ENCODE data around the gene IL4I1. TPM values are rescaled to one million over a fixed set of nuclear protein-coding genes. Genes with fewer than 3 reads are reported as not detected.

Gene IL4I1
- total and polyA plus RNA-seq, 12 donors, result 0.18 to 3.2 (median 1.2) TPM

DNA sequence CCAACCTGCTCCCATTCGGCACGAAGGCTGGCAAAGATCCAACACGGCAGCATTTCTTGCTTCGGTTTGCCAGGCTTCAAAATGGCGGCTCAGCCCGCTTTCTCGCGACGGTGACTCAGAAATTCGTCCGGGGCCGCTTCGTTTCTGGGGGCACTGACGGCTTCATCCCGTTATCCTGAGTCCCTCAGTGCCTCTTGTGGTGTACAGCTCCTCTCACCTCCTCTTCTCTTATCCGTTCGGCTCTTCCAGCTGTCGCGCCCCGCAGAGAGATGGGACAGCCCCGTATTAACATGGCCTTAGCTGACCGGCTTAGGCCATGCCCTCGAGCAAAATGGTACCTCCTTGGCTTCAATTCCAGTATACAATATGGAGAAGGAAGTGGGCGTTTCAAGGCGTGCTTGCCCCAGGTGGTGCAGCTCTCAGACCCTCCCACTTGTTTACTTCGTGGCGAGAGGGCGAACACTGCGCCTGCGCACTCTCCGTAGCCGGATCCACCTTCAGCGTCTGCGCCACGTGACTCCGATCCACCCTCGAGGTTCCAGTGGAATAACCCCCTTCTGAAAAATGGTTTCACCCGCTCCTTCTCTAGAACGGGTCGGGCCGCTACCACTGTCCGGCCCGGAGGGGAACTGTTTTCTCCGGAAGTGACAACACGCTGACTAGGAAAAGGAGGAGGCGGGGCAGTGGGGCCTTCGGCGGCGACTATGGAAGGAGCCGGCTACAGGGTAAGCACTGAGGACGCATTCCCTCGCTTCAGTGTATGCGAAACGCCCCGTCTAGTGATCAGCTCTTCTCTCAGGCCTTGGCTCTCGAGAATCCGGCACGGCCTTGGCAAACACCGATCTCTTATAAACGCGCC is 19.4 kb downstream of the IL4I1 start, which contains the start of the genes AKT1S1 and TBC1D17:
Gene AKT1S1, minus strand, starts transcription at position 336 of the 859 bp plus-strand sequence. CDS start 4,060 bp downstream, outside the sequence.
Gene TBC1D17, plus strand, starts transcription at position 683 of the 859 bp plus-strand sequence. Its CDS starts 22 bp downstream, at position 705.
- TF ChIP-seq, protein P1, sequence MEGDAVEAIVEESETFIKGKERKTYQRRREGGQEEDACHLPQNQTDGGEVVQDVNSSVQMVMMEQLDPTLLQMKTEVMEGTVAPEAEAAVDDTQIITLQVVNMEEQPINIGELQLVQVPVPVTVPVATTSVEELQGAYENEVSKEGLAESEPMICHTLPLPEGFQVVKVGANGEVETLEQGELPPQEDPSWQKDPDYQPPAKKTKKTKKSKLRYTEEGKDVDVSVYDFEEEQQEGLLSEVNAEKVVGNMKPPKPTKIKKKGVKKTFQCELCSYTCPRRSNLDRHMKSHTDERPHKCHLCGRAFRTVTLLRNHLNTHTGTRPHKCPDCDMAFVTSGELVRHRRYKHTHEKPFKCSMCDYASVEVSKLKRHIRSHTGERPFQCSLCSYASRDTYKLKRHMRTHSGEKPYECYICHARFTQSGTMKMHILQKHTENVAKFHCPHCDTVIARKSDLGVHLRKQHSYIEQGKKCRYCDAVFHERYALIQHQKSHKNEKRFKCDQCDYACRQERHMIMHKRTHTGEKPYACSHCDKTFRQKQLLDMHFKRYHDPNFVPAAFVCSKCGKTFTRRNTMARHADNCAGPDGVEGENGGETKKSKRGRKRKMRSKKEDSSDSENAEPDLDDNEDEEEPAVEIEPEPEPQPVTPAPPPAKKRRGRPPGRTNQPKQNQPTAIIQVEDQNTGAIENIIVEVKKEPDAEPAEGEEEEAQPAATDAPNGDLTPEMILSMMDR (IDR thresholded peaks at IDR 0.05), result no peak
- peak; percentile 88 to 91 for TF ChIP-seq POLR2A (IDR thresholded peaks at IDR 0.05)
- no peaks in the 10 kb centered on the region for H3K27me3 ChIP-seq
- peak within 1 kb of the TSS; percentile 92 to 99 (median 99) for H3K27ac ChIP-seq
- H3K4me1 ChIP-seq (replicated peaks in 1 of 2), result peaks cover 16 to 26% of the 10 kb centered on the region in 2 donors
- intact Hi-C loops (cut with DNase I), result no loop called here
- peak within 1 kb of the TSS; percentile 84 to 95 (median 90) for H3K4me3 ChIP-seq
- peak; percentile 98 to 100 (median 100) for DNase-seq
- peaks cover 0 to 35% of the 10 kb centered on the region in 2 donors for H3K36me3 ChIP-seq (replicated peaks in 1 of 2)
- WGBS, 4 donors, result 0% methylated on average over 24 to 61 of the region's 61 CpGs
- H3K9me3 ChIP-seq (replicated peaks in 1 of 3), result no peaks in the 10 kb centered on the region

DNA sequence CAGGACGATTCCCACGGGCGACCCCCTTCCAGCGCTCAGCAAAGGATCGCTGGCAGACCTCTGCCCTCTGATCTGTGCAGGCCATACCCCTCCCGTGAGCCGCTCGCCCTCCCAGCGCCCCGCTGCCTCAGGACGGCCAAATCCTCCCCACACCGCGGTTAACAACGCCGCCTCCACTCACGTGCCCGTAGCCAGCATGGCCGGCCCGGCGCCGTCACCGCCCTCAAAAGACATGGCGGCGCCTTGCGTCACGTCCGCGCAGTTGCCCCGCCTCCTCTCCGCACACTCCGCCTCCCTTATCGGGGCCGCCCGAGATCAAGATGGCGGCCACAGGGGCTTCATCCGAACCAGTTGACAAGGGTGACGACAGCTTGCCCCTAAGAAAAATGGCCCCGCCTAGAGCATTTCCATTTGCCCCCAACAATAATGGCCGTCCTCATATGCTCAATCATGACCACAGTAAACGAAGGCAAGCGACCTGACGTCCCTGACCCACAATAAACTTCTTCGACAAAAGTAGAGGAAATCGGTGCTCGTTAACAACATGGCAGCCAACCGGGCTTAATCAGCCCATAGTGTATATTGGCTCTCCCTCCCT is 20.2 kb downstream of the IL4I1 start:
- H3K27me3 ChIP-seq, result no peaks in the 10 kb centered on the region
- no peaks in the 10 kb centered on the region for H3K9me3 ChIP-seq (replicated peaks in 1 of 3)
- peak overlapping the region; percentile 84 to 99 (median 99) for H3K27ac ChIP-seq
- intact Hi-C loops (cut with DNase I), result no loop called here
- WGBS, 4 donors, result 0% methylated on average over 11 to 46 of the region's 46 CpGs
- peak overlapping the region; percentile 84 to 95 (median 90) for H3K4me3 ChIP-seq
- H3K36me3 ChIP-seq (replicated peaks in 1 of 2), result peaks cover 0 to 29% of the 10 kb centered on the region in 2 donors
- peaks cover 16 to 26% of the 10 kb centered on the region in 2 donors for H3K4me1 ChIP-seq (replicated peaks in 1 of 2)
- DNase-seq, result peak; percentile 97 to 99 (median 99)
- TF ChIP-seq POLR2A (IDR thresholded peaks at IDR 0.05), result peak in 1 of 2 donors; percentile 42
- TF ChIP-seq, protein P1 (IDR thresholded peaks at IDR 0.05), result no peak

- peaks cover 0 to 29% of the 10 kb centered on the region in 2 donors for H3K36me3 ChIP-seq (replicated peaks in 1 of 2)
- H3K9me3 ChIP-seq (replicated peaks in 1 of 3), result no peaks in the 10 kb centered on the region
- peak overlapping the region; percentile 84 to 99 (median 99) for H3K27ac ChIP-seq
- H3K4me1 ChIP-seq (replicated peaks in 1 of 2), result peaks cover 16 to 31% of the 10 kb centered on the region in 2 donors
- H3K27me3 ChIP-seq, result no peaks in the 10 kb centered on the region
- TF ChIP-seq POLR2A (IDR thresholded peaks at IDR 0.05), result no peak
- TF ChIP-seq, protein P1 (IDR thresholded peaks at IDR 0.05), result no peak
- H3K4me3 ChIP-seq, result peak overlapping the region; percentile 84 to 95 (median 90)
- DNase-seq, result peak; percentile 57 to 81 (median 67)
- intact Hi-C loops (cut with DNase I), result no loop called here
- WGBS, 4 donors, result 1 to 3% (median 1%) methylated on average over 21 to 28 of the region's 28 CpGs
Measured at GRCh38 chr19:49875857-49876421, 20.7 kb downstream of the IL4I1 start.

DNA sequence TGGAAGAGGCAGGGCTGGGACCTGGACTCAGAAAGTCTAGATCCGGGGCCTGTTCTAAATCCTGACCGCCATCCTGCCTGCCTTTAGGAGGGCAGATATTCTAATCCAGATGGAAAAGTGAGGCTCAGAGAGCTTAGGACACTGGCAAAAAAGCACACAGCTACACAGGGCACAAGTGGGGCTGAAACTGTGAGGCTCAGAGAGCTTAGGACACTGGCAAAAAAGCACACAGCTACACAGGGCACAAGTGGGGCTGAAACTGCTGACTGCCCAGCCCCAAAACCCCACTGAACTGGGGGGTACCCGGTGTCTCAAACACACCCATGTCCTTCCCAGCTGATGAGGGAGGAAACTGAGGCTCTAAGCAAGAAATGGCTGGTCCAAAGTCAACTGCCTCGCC is 21.5 kb downstream of the IL4I1 start:
- Histone ChIP-seq H3K27me3 (no peaks in the 10 kb centered on the region), H3K4me1 (replicated peaks in 1 of 2) (peaks cover 23 to 39% of the 10 kb centered on the region in 2 donors), H3K4me3 (peak overlapping the region in 1 of 4 donors; percentile 84), H3K27ac (peak overlapping the region in 4 of 5 donors; percentile 96 to 99 (median 99)), H3K36me3 (replicated peaks in 1 of 2) (peaks cover 0 to 21% of the 10 kb centered on the region in 2 donors), H3K9me3 (replicated peaks in 1 of 3) (no peaks in the 10 kb centered on the region)
- 71 to 90% (median 81%) methylated on average over 3 to 4 of the region's 4 CpGs for WGBS, 4 donors
- no peak for DNase-seq
- intact Hi-C loops (cut with DNase I), result no loop called here
- TF ChIP-seq POLR2A (IDR thresholded peaks at IDR 0.05), result no peak
- TF ChIP-seq, protein P1 (IDR thresholded peaks at IDR 0.05), result no peak

Measured in adrenal gland (tissue), 12 donors.